GM12891 (cell line): Measurements from ENCODE around the gene C3.

ENCODE experiments used
- POLR2A ChIP-seq: IDR thresholded peaks from 2 replicates; pipeline ENCODE4 v1.6.1; 2011; ENCODE audit warnings: low read depth, low read length, control low read depth
- POLR2AphosphoS5 ChIP-seq: IDR thresholded peaks from 2 replicates; pipeline ENCODE4 v1.6.1; 2011; ENCODE audit warnings: low read depth, low read length, control low read depth
- POU2F2 ChIP-seq: IDR thresholded peaks from 2 replicates; pipeline ENCODE4 v1.6.1; 2011; ENCODE audit warnings: low read depth, mild to moderate bottlenecking, control low read depth, low read length, moderate library complexity
- SPI1 ChIP-seq: IDR thresholded peaks from 2 replicates; pipeline ENCODE4 v1.6.1; 2011; ENCODE audit warnings: low read depth, low read length, control low read depth
- TAF1 ChIP-seq: IDR thresholded peaks from 2 replicates; pipeline ENCODE4 v1.6.1; 2011; ENCODE audit warnings: low read depth, low read length, control low read depth

DNA sequence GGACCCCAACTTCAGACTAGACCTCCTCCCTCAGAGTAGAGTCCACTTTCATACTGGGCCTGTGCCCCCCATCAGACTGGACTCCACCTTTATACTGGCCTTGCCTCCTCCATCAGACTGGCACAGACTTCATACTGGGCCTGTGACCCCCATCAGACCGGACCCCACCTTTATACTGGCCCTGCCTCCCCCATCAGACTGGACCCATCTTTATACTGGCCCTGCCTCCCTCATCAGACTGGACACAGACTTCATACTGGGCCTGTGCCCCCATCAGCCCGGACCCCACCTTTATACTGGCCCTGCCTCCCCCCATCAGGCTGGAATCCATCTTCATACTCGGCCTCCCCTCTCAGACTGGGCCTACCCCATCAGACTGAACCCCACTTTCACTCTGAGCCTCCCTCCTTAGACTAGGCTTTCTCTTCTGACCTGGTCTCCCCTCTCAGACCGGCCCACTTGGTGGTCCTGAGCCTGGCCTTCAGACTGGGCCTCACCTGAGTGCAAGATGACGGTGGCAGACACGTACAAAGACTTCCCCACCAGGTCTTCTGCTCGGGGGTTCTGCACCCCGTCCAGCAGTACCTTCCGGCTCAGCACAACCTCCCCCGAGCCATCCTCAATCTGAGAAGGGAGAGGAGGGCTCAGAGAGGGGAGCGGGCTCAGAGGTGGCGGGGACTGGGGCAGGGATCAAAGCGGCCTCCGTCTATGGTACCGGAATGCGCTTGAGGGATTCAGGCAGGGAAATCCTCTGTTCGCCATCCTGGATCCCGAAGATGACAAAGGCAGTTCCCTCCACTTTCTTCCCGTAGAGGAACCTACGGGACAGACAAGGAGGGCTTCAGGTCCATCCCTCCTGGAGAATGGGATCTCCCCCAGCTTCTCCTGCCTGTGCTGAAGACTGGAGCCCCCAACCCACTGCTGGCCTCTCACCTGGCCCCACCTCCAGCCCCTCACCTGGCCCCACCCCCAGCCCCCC lies 7.5 kb downstream of the C3 start:
- TF ChIP-seq POLR2AphosphoS5 (no peak), POLR2A (no peak), TAF1 (no peak), SPI1 (no peak), POU2F2 (no peak)
